CD8-positive, alpha-beta memory T cell (primary cell): ENCODE data around the gene BPI. TPM values are rescaled to one million over a fixed set of nuclear protein-coding genes. Genes with fewer than 3 reads are reported as not detected.

ENCODE experiments used
- CTCF ChIA-PET: fragments of 350-600 bp; sonication (Branson Sonifier 250); formaldehyde crosslinking; loops from one replicate; lab custom pipeline; 2021; ENCODE audit warnings: antibody characterized with exemption; lab: Charles Lee
- POLR2A ChIA-PET: fragments of 350-600 bp; sonication (Branson Sonifier 250); formaldehyde crosslinking; loops from one replicate; lab custom pipeline; 2021; ENCODE audit warnings: antibody characterized with exemption; lab: Charles Lee
- DNase-seq, 5 donors: peaks; one replicate each; pipeline versions ENCODE4 v3.0.0 to v3.0.0-alpha.2; 2020 to 2022; ENCODE audit warnings: mixed read lengths in 1 of 5
- H3K27ac ChIP-seq: one replicate; pipeline ENCODE4 v1.7.0; 2013; ENCODE audit warnings: low read depth, mild to moderate bottlenecking, low read length, moderate library complexity
- H3K27me3 ChIP-seq: 2 replicates; pipeline ENCODE4 v1.7.0; 2013; ENCODE audit warnings: low read length, mild to moderate bottlenecking; ENCODE audit not compliant: insufficient read depth, poor library complexity, severe bottlenecking
- H3K36me3 ChIP-seq: 2 replicates; pipeline ENCODE4 v1.7.0; 2013; ENCODE audit warnings: mild to moderate bottlenecking, low read length, moderate library complexity; ENCODE audit not compliant: insufficient read depth
- H3K4me1 ChIP-seq: 2 replicates; pipeline ENCODE4 v1.7.0; 2013; ENCODE audit warnings: mild to moderate bottlenecking, low read length, moderate library complexity; ENCODE audit not compliant: insufficient read depth
- H3K4me3 ChIP-seq: 2 replicates; pipeline ENCODE4 v1.7.0; 2013; ENCODE audit warnings: mild to moderate bottlenecking, low read length
- H3K9me3 ChIP-seq: 2 replicates; pipeline ENCODE4 v1.7.0; 2013; ENCODE audit warnings: mild to moderate bottlenecking, low read length
- H3K27ac Mint-ChIP-seq, 8 donors: one replicate each; pipeline ENCODE4 v1.8.0; 2020 to 2021; ENCODE audit warnings: mixed read lengths in 8 of 8, mild to moderate bottlenecking in 6 of 8, inconsistent platforms in 3 of 8, moderate library complexity in 3 of 8
- H3K27me3 Mint-ChIP-seq, 2 donors: one replicate each; pipeline ENCODE4 v1.8.0; 2020 to 2021; ENCODE audit warnings: mixed read lengths in 2 of 2, mild to moderate bottlenecking in 1 of 2, moderate library complexity in 1 of 2
- H3K36me3 Mint-ChIP-seq, 3 donors: one replicate each; pipeline ENCODE4 v1.8.0; 2020 to 2021; ENCODE audit warnings: mixed read lengths in 3 of 3, inconsistent platforms in 1 of 3, mild to moderate bottlenecking in 1 of 3
- H3K4me1 Mint-ChIP-seq, 3 donors: one replicate each; pipeline ENCODE4 v1.8.0; 2020 to 2021; ENCODE audit warnings: mixed read lengths in 3 of 3, inconsistent platforms in 1 of 3, mild to moderate bottlenecking in 1 of 3
- H3K4me3 Mint-ChIP-seq, 7 donors: one replicate each; pipeline ENCODE4 v1.8.0; 2020 to 2021; ENCODE audit warnings: mixed read lengths in 7 of 7, mild to moderate bottlenecking in 6 of 7, moderate library complexity in 4 of 7, inconsistent platforms in 2 of 7
- H3K9me3 Mint-ChIP-seq, 5 donors: one replicate each; pipeline ENCODE4 v1.8.0; 2020 to 2022; ENCODE audit warnings: mixed read lengths in 5 of 5, mild to moderate bottlenecking in 3 of 5, moderate library complexity in 2 of 5, inconsistent platforms in 1 of 5
- polyA plus RNA-seq: library from polyadenylated mRNA; unstranded; fragments of 300-500 nt; fragmentation: Illumina TruSeq; gene quantifications from one replicate; pipeline ENCODE4 v1.2.3, GENCODE V29; 2021
- total RNA-seq, 2 experiments: library from RNA; stranded (reverse); gene quantifications; one replicate each; pipeline ENCODE4 v1.2.3, GENCODE V29; 2021

Gene BPI
- total and polyA plus RNA-seq, 3 experiments from 2014 or later, result not detected

DNA sequence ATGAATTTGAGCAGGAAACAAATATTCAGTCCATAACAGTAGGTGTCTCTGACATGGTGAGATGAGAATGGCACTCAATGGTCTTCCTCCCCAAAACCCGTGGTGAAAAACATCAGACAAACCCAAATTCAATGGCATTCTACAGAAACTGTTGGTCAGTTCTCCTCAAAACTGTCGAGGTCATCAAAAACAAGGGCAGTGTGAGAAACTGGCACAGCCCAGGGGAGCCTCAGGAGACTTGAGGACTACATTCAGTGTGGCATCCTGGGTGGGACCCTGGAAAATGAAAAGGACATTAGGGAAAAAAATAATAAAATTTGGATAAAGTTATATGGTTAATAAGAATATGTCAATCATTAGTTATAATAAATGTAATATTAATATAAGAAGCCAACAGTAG is 82.9 kb downstream of the BPI start:
- ChIA-PET CTCF (no interaction called here), POLR2A (no interaction called here)
- peaks cover 0 to 3% (median 0%) of the 10 kb centered on the region in 3 donors for H3K36me3 Mint-ChIP-seq
- H3K4me1 Mint-ChIP-seq, result no peaks in the 10 kb centered on the region
- no peaks in the 10 kb centered on the region for H3K36me3 ChIP-seq
- no peak overlapping the region for H3K4me3 Mint-ChIP-seq
- peaks cover 0 to 11% (median 4%) of the 10 kb centered on the region in 5 donors for H3K9me3 Mint-ChIP-seq
- H3K9me3 ChIP-seq, result no peaks in the 10 kb centered on the region
- no peak overlapping the region for H3K27ac Mint-ChIP-seq
- no peak overlapping the region for H3K4me3 ChIP-seq
- H3K27ac ChIP-seq, result no peak overlapping the region
- no peaks in the 10 kb centered on the region for H3K4me1 ChIP-seq
- no peak for DNase-seq
- H3K27me3 ChIP-seq, result no peaks in the 10 kb centered on the region
- peaks cover 10 to 54% of the 10 kb centered on the region in 2 donors for H3K27me3 Mint-ChIP-seq

Other genes starting within 250 kb of the BPI start
- gene TGM2, start 138.9 kb upstream of the BPI start, total RNA-seq, result not detected
- not detected for gene TGM2, start 138.9 kb upstream of the BPI start, polyA plus RNA-seq
- gene KIAA1755, start 43.4 kb upstream of the BPI start, total RNA-seq, result not detected
- gene KIAA1755, start 43.4 kb upstream of the BPI start, polyA plus RNA-seq, result not detected
- not detected for gene LBP, start 42.3 kb downstream of the BPI start, total RNA-seq
- gene LBP, start 42.3 kb downstream of the BPI start, polyA plus RNA-seq, result not detected
- gene SNHG17, start 131.2 kb downstream of the BPI start, total RNA-seq, result 100 to 1,000 TPM; 211 to 216 TPM
- gene SNHG17, start 131.2 kb downstream of the BPI start, polyA plus RNA-seq, result 107 TPM
- 10 to 100 TPM; 33.8 to 35.0 TPM for gene RALGAPB, start 168.7 kb downstream of the BPI start, total RNA-seq
- gene RALGAPB, start 168.7 kb downstream of the BPI start, polyA plus RNA-seq, result 13.9 TPM